Stimulated activated CD4-positive, alpha-beta T cell treated with anti-CD3 and anti-CD28 coated beads, Interleukin-15, amount 100 ng/mL, for 48 hours (primary cell): ENCODE results near the gene LYZL6.

Experiments
- DNase-seq, 2 donors: peaks; one replicate each; pipeline ENCODE4 v3.0.0-alpha.2; 2020; ENCODE audit warnings: low read depth in 2 of 2

LYZL6 gene

GRCh38 chr17:35943537-35943936 lies at the start of gene LYZL6:
LYZL6 (minus strand) TSS chr17:35943713; CDS start chr17:35939356, 4,357 bp downstream.
- DNase-seq = no peak

GRCh38 chr17:35991075-35991474 lies 47.6 kb upstream of the LYZL6 start:
- no peak for DNase-seq

GRCh38 chr17:35988164-35988563 lies 44.7 kb upstream of the LYZL6 start:
- DNase-seq = no peak

- no peak for DNase-seq
These were observed 43.1 kb upstream of the LYZL6 start, which contains the start of gene CCL14 for GRCh38 chr17:35986643-35987042. CCL14 (minus strand) TSS chr17:35986729; CDS start chr17:35986649, 80 bp downstream.

- DNase-seq = no peak
These were observed 40.6 kb upstream of the LYZL6 start for GRCh38 chr17:35984140-35984539.

GRCh38 chr17:35982409-35983191 lies 39.1 kb upstream of the LYZL6 start:
- DNase-seq = no peak

- DNase-seq = no peak
These were observed 38.4 kb upstream of the LYZL6 start for GRCh38 chr17:35981908-35982330.

GRCh38 chr17:35981246-35981645 lies 37.7 kb upstream of the LYZL6 start, which contains the start of gene CCL16:
CCL16 (minus strand) TSS chr17:35981497; CDS start chr17:35981420, 77 bp downstream.
- no peak for DNase-seq

GRCh38 chr17:35978346-35978745 lies 34.8 kb upstream of the LYZL6 start:
- DNase-seq = no peak

- no peak for DNase-seq
These were observed 34.0 kb upstream of the LYZL6 start for GRCh38 chr17:35977509-35977908.

- DNase-seq = no peak
These were observed 30.1 kb upstream of the LYZL6 start for GRCh38 chr17:35973333-35974260.

GRCh38 chr17:35972945-35973332 lies 29.4 kb upstream of the LYZL6 start:
- DNase-seq = no peak

GRCh38 chr17:35972535-35972934 lies 29.0 kb upstream of the LYZL6 start:
- DNase-seq = no peak

- DNase-seq = no peak
These were observed 28.6 kb upstream of the LYZL6 start for GRCh38 chr17:35972066-35972465.

- DNase-seq = peak; percentile 44 to 64
These were observed 26.3 kb upstream of the LYZL6 start for GRCh38 chr17:35969558-35970380.

- no peak for DNase-seq
These were observed 25.1 kb upstream of the LYZL6 start for GRCh38 chr17:35968520-35969054.

- DNase-seq = no peak
These were observed 21.8 kb upstream of the LYZL6 start for GRCh38 chr17:35965272-35965671.

GRCh38 chr17:35963663-35964062 lies 20.1 kb upstream of the LYZL6 start:
- DNase-seq = no peak

- DNase-seq = no peak
These were observed 10.2 kb upstream of the LYZL6 start for GRCh38 chr17:35953720-35954119.

GRCh38 chr17:35949401-35949800 lies 5.9 kb upstream of the LYZL6 start:
- DNase-seq = no peak

GRCh38 chr17:35948092-35948491 lies 4.6 kb upstream of the LYZL6 start:
- no peak for DNase-seq
